Measurements from ENCODE around the gene MCRIP1. TPM values are rescaled to one million over a fixed set of nuclear protein-coding genes. Genes with fewer than 3 reads are reported as not detected.

MCRIP1 gene
- total and polyA plus RNA-seq, 2 of the 13 experiments (the other 11 are each of a cell fraction or from before 2014, with no cell fraction given), result 79.7 to 84.9 TPM

DNA sequence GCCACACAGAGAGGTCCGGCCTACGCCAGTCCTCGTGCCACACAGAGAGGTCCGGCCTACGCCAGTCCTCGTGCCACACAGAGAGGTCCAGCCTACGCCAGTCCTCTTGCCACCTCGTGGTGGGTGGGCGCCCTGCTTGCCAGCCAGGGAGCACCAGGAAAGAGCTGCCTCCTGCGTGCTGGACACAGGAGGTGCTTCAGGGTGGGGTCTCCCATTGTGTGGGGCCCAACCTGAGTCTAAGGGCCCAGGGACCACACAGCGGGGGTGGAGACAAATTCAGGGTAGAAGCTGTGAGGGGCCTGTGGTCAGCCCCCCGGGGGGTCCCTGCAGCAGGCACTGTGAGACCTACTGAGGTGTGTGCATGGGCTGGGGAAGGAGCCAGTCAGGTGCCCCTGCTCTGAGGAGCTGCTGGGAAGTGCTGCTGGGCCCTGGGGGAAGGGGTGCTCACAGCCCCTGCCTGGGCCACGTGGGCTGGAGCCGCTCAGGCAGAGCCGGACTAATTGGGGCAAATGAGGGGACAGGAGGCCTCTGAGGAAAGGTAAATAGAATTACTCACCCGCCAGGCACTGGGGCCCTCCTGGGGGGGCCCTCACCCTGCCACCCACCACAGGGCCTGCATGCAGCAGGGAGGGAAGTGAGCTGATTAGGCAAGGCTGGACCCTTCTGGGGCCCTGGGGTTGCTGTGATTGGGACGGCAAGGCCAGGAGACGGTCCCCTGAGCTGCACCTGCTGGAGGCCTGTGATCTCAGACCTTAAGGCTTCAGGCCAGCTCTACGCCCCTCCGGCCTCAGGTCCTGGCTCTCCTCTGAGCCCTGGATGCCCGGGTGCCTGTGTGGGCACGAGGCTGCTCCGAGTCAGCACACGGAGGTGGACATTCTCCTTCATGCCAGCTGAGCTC is 18.1 kb downstream of the MCRIP1 start (continued):
- TF ChIP-seq, protein P1, sequence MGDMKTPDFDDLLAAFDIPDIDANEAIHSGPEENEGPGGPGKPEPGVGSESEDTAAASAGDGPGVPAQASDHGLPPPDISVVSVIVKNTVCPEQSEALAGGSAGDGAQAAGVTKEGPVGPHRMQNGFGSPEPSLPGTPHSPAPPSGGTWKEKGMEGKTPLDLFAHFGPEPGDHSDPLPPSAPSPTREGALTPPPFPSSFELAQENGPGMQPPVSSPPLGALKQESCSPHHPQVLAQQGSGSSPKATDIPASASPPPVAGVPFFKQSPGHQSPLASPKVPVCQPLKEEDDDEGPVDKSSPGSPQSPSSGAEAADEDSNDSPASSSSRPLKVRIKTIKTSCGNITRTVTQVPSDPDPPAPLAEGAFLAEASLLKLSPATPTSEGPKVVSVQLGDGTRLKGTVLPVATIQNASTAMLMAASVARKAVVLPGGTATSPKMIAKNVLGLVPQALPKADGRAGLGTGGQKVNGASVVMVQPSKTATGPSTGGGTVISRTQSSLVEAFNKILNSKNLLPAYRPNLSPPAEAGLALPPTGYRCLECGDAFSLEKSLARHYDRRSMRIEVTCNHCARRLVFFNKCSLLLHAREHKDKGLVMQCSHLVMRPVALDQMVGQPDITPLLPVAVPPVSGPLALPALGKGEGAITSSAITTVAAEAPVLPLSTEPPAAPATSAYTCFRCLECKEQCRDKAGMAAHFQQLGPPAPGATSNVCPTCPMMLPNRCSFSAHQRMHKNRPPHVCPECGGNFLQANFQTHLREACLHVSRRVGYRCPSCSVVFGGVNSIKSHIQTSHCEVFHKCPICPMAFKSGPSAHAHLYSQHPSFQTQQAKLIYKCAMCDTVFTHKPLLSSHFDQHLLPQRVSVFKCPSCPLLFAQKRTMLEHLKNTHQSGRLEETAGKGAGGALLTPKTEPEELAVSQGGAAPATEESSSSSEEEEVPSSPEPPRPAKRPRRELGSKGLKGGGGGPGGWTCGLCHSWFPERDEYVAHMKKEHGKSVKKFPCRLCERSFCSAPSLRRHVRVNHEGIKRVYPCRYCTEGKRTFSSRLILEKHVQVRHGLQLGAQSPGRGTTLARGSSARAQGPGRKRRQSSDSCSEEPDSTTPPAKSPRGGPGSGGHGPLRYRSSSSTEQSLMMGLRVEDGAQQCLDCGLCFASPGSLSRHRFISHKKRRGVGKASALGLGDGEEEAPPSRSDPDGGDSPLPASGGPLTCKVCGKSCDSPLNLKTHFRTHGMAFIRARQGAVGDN (CRISPR knock-in tag; IDR thresholded peaks at IDR 0.05), result peak; percentile 87
- no peak for TF ChIP-seq TGIF2 (CRISPR knock-in tag; IDR thresholded peaks at IDR 0.05)
- TF ChIP-seq, protein P2, sequence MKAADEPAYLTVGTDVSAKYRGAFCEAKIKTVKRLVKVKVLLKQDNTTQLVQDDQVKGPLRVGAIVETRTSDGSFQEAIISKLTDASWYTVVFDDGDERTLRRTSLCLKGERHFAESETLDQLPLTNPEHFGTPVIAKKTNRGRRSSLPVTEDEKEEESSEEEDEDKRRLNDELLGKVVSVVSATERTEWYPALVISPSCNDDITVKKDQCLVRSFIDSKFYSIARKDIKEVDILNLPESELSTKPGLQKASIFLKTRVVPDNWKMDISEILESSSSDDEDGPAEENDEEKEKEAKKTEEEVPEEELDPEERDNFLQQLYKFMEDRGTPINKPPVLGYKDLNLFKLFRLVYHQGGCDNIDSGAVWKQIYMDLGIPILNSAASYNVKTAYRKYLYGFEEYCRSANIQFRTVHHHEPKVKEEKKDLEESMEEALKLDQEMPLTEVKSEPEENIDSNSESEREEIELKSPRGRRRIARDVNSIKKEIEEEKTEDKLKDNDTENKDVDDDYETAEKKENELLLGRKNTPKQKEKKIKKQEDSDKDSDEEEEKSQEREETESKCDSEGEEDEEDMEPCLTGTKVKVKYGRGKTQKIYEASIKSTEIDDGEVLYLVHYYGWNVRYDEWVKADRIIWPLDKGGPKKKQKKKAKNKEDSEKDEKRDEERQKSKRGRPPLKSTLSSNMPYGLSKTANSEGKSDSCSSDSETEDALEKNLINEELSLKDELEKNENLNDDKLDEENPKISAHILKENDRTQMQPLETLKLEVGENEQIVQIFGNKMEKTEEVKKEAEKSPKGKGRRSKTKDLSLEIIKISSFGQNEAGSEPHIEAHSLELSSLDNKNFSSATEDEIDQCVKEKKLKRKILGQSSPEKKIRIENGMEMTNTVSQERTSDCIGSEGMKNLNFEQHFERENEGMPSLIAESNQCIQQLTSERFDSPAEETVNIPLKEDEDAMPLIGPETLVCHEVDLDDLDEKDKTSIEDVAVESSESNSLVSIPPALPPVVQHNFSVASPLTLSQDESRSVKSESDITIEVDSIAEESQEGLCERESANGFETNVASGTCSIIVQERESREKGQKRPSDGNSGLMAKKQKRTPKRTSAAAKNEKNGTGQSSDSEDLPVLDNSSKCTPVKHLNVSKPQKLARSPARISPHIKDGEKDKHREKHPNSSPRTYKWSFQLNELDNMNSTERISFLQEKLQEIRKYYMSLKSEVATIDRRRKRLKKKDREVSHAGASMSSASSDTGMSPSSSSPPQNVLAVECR (CRISPR knock-in tag; IDR thresholded peaks at IDR 0.05; ENCODE audit: borderline replicate concordance), result peak; percentile 18; the same call in 1 of the 2 replicates
- no peak for TF ChIP-seq LCORL (IDR thresholded peaks at IDR 0.05)
- TF ChIP-seq LCORL (CRISPR knock-in tag; IDR thresholded peaks at IDR 0.05), result peak; percentile 94
- TF ChIP-seq ZFX (CRISPR knock-in tag; IDR thresholded peaks at IDR 0.05; ENCODE audit: low read depth), result peak; percentile 58
- TF ChIP-seq MED1 (CRISPR knock-in tag; IDR thresholded peaks at IDR 0.05), result peak; percentile 63; the same call in 1 of the 2 replicates
- 0 out of 2 replicates have a peak, but pooled peaks have one; percentile 45 for TF ChIP-seq SMAD3 (CRISPR knock-in tag; IDR thresholded peaks at IDR 0.05)
- TF ChIP-seq ZNF674 (CRISPR knock-in tag; IDR thresholded peaks at IDR 0.05; ENCODE audit: low read depth), result no peak
- TF ChIP-seq ZNF878 (CRISPR knock-in tag; IDR thresholded peaks at IDR 0.05), result 0 out of 2 replicates have a peak, but pooled peaks have one; percentile 58
- TF ChIP-seq ZNF792 (CRISPR knock-in tag; IDR thresholded peaks at IDR 0.05), result 0 out of 2 replicates have a peak, but pooled peaks have one; percentile 21
- TF ChIP-seq ZNF33A (CRISPR knock-in tag; IDR thresholded peaks at IDR 0.05; ENCODE audit: borderline replicate concordance), result no peak
- TF ChIP-seq, protein P3, sequence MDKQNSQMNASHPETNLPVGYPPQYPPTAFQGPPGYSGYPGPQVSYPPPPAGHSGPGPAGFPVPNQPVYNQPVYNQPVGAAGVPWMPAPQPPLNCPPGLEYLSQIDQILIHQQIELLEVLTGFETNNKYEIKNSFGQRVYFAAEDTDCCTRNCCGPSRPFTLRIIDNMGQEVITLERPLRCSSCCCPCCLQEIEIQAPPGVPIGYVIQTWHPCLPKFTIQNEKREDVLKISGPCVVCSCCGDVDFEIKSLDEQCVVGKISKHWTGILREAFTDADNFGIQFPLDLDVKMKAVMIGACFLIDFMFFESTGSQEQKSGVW (CRISPR knock-in tag; IDR thresholded peaks at IDR 0.05; ENCODE audit: borderline replicate concordance), result no peak
- TF ChIP-seq TAF15 (IDR thresholded peaks at IDR 0.05; ENCODE audit: low read depth, low read length, poor library complexity, severe bottlenecking), result no peak
- no peak for TF ChIP-seq ARHGAP35 (CRISPR knock-in tag; IDR thresholded peaks at IDR 0.05; ENCODE audit: borderline replicate concordance)
- TF ChIP-seq ZNF224 (CRISPR knock-in tag; IDR thresholded peaks at IDR 0.05), result no peak
- TF ChIP-seq TMF1 (CRISPR knock-in tag; IDR thresholded peaks at IDR 0.05; ENCODE audit: low read depth), result no peak
